Mesothelial cell of epicardium (in vitro differentiated cells): ENCODE results near the gene ARHGAP6. TPM values are rescaled to one million over a fixed set of nuclear protein-coding genes. Genes with fewer than 3 reads are reported as not detected.

Source experiments
- DNase-seq, 2 experiments: peaks; one replicate each; pipeline ENCODE4 v3.0.0; 2021; ENCODE audit warnings: low spot score in 2 of 2; ENCODE audit not compliant: unreplicated experiment in 2 of 2
- H3K27ac Mint-ChIP-seq: 2 replicates; pipeline ENCODE4 v1.8.0; 2021; ENCODE audit warnings: mixed read lengths
- H3K27me3 Mint-ChIP-seq: 2 replicates; pipeline ENCODE4 v1.8.0; 2021; ENCODE audit warnings: low read depth, mixed read lengths
- H3K36me3 Mint-ChIP-seq: 2 replicates; pipeline ENCODE4 v1.8.0; 2021; ENCODE audit warnings: mixed read lengths
- H3K4me1 Mint-ChIP-seq: 2 replicates; pipeline ENCODE4 v1.8.0; 2021; ENCODE audit warnings: mixed read lengths
- H3K4me3 Mint-ChIP-seq: 2 replicates; pipeline ENCODE4 v1.8.0; 2021; ENCODE audit warnings: mild to moderate bottlenecking, moderate library complexity, mixed read lengths
- H3K9me3 Mint-ChIP-seq: 2 replicates; pipeline ENCODE4 v1.8.0; 2021; ENCODE audit warnings: mixed read lengths
- total RNA-seq: library from RNA; stranded (reverse); gene quantifications from 3 replicates; pipeline ENCODE4 v1.2.1, GENCODE V29; 2021
- TF ChIP-seq, protein P1 (sequence below): fragments of 200-600 bp; sonication (generic); IDR thresholded peaks from one replicate; pipeline ENCODE4 v1.5.0; 2021; ENCODE audit warnings: antibody characterized with exemption; ENCODE audit not compliant: unreplicated experiment

Gene ARHGAP6
- total RNA-seq, 1 donor from 2014 or later = 5.3 TPM

GRCh38 chrX:11374570-11374969 is 291.1 kb downstream of the ARHGAP6 start:
- TF ChIP-seq, protein P1, sequence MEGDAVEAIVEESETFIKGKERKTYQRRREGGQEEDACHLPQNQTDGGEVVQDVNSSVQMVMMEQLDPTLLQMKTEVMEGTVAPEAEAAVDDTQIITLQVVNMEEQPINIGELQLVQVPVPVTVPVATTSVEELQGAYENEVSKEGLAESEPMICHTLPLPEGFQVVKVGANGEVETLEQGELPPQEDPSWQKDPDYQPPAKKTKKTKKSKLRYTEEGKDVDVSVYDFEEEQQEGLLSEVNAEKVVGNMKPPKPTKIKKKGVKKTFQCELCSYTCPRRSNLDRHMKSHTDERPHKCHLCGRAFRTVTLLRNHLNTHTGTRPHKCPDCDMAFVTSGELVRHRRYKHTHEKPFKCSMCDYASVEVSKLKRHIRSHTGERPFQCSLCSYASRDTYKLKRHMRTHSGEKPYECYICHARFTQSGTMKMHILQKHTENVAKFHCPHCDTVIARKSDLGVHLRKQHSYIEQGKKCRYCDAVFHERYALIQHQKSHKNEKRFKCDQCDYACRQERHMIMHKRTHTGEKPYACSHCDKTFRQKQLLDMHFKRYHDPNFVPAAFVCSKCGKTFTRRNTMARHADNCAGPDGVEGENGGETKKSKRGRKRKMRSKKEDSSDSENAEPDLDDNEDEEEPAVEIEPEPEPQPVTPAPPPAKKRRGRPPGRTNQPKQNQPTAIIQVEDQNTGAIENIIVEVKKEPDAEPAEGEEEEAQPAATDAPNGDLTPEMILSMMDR = no peak
- Mint-ChIP-seq H3K27ac (no peak overlapping the region), H3K4me3 (no peak overlapping the region), H3K36me3 (no peaks in the 10 kb centered on the region), H3K4me1 (peaks cover 3% of the 10 kb centered on the region), H3K9me3 (peaks cover 39% of the 10 kb centered on the region), H3K27me3 (no peaks in the 10 kb centered on the region)
- no peak for DNase-seq

DNA sequence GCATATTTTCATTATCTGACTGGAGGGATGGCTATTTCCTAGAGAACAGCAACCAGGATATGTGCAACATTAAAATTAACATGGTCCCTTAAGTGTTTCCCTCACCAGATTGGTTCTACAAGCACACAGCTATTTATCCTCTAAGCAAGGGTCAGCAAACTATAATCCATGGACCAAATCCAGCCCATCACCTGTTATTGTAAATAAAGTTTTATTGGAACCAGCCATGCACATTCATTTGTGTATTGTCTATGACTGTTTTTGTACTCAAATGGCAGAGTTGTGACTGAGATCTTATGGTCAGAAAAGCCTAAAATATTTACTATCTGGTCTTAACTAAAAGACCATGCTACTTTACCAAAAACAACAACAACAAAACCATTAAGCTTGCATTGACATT is 294.6 kb downstream of the ARHGAP6 start:
- peaks cover 3% of the 10 kb centered on the region for H3K4me1 Mint-ChIP-seq

GRCh38 chrX:11367609-11368430 is 297.9 kb downstream of the ARHGAP6 start:
- TF ChIP-seq, protein P1 = no peak
- Mint-ChIP-seq H3K4me3 (no peak overlapping the region), H3K27me3 (no peaks in the 10 kb centered on the region), H3K36me3 (no peaks in the 10 kb centered on the region), H3K27ac (no peak overlapping the region), H3K4me1 (no peaks in the 10 kb centered on the region), H3K9me3 (peaks cover 54% of the 10 kb centered on the region)
- no peak for DNase-seq

More for the DNA sequence above, 294.6 kb downstream of the ARHGAP6 start:
- Mint-ChIP-seq H3K27ac (no peak overlapping the region), H3K27me3 (no peaks in the 10 kb centered on the region), H3K36me3 (no peaks in the 10 kb centered on the region), H3K4me3 (no peak overlapping the region), H3K9me3 (peaks cover 39% of the 10 kb centered on the region)
- TF ChIP-seq, protein P1 = no peak
- DNase-seq = no peak

DNA sequence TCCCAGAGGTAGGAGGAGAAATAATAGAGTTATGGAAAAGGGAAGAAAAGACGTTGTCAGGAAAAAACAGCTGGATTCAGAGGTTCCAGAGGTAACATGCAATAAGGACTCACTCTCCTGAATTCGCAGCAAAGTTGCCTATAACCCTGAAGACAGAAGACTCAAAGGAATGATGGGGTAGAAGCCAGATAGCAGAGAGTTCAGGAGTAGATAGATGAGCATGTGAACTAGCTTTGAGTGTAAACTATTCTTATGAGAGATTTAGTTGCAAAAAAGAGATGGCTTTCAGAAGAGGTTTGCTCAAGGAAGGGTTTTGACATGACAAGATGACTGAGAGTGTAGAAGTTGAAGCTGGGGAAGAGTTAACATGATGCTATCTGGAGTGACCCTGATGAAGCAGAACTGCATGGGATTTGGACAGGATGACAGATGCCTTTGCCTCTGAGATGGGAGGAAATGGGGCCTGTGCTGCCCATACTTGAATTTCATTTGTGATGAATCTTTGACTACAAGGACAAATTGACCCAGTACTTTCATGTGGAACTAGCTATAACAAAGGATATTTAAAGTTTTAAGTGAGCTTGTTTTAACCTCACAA is 298.6 kb downstream of the ARHGAP6 start:
- Mint-ChIP-seq H3K36me3 (no peaks in the 10 kb centered on the region), H3K27me3 (no peaks in the 10 kb centered on the region), H3K4me3 (no peak overlapping the region), H3K27ac (no peak overlapping the region), H3K9me3 (peaks cover 54% of the 10 kb centered on the region), H3K4me1 (no peaks in the 10 kb centered on the region)
- no peak for DNase-seq
- TF ChIP-seq, protein P1 = no peak

GRCh38 chrX:11365426-11365825 is 300.3 kb downstream of the ARHGAP6 start:
- no peaks in the 10 kb centered on the region for H3K27me3 Mint-ChIP-seq

More at GRCh38 chrX:11365426-11365825, 300.3 kb downstream of the ARHGAP6 start:
- H3K9me3 Mint-ChIP-seq = peaks cover 50% of the 10 kb centered on the region
- TF ChIP-seq, protein P1 = no peak
- H3K27ac Mint-ChIP-seq = no peak overlapping the region
- no peaks in the 10 kb centered on the region for H3K4me1 Mint-ChIP-seq
- H3K36me3 Mint-ChIP-seq = no peaks in the 10 kb centered on the region
- H3K4me3 Mint-ChIP-seq = no peak overlapping the region
- DNase-seq = no peak
